Upper lobe of right lung (tissue), 1 donor: ENCODE data around the gene SMIM26. TPM values are rescaled to one million over a fixed set of nuclear protein-coding genes. Genes with fewer than 3 reads are reported as not detected.
"Not testable (repeated sequence)": the region's sequence is repeated elsewhere in the genome, so short reads cannot be mapped to it uniquely, and the experiment has no call there.

Experiments
- ATAC-seq: fragments of 200-7000 bp; cut with Tn5 transposase; one replicate; pipeline ENCODE4 v1.9.1; 2020; ENCODE audit warnings: mild to moderate bottlenecking, moderate library complexity
- DNase-seq: peaks from one replicate; pipeline ENCODE4 v3.0.0-alpha.2; 2020
- H3K27ac ChIP-seq: fragments of 200-600 bp; one replicate; pipeline ENCODE4 v1.8.0; 2022
- H3K27me3 ChIP-seq: fragments of 200-600 bp; one replicate; pipeline ENCODE4 v1.8.0; 2022; ENCODE audit warnings: mild to moderate bottlenecking
- H3K36me3 ChIP-seq: fragments of 200-600 bp; one replicate; pipeline ENCODE4 v1.8.0; 2022
- H3K4me1 ChIP-seq: fragments of 200-600 bp; one replicate; pipeline ENCODE4 v1.8.0; 2022
- H3K4me3 ChIP-seq: fragments of 200-600 bp; one replicate; pipeline ENCODE4 v1.8.0; 2022; ENCODE audit warnings: mild to moderate bottlenecking
- H3K9me3 ChIP-seq: fragments of 200-600 bp; one replicate; pipeline ENCODE4 v1.8.0; 2022
- intact Hi-C: fragments of 100-400 bp; cut with DNase I; formaldehyde crosslinking; loops from one replicate; pipeline ENCODE4 v1.11.0; 2022
- long read RNA-seq: library from polyadenylated mRNA; unstranded; transcript quantifications from one replicate; pipeline ENCODE4 v2.0.0, GENCODE V29; 2021
- total RNA-seq: library from RNA; stranded (reverse); fragmentation: NEBNext Ultra II Directional; extraction: Animal tissue kit (Norgen Biotek cat#: 25700); gene quantifications from one replicate; pipeline ENCODE4 v1.2.1, GENCODE V29; 2021
- TF ChIP-seq, protein P1 (sequence below): fragments of 200-600 bp; IDR thresholded peaks from one replicate; pipeline ENCODE4 v1.8.0; 2022; ENCODE audit warnings: antibody characterized with exemption
- donor health status: DM: no; HTN: yes; CAD: no; lungs with severe emphysema.

The SMIM26 gene, protein sequence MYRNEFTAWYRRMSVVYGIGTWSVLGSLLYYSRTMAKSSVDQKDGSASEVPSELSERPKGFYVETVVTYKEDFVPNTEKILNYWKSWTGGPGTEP
- total RNA-seq, result 59.5 TPM
- long read RNA-seq, transcript SMIM26-201 (2 exons, 505 nt), result minor isoform, 7 of 23 reads
- long read RNA-seq, transcript SMIM26-202 (2 exons, 575 nt), result major isoform, 15 of 23 reads
- long read RNA-seq, partial matches to known transcripts, result 0 of 23 reads
- long read RNA-seq, other reads (novel, unspliced or antisense), result 0 of 23 reads

DNA sequence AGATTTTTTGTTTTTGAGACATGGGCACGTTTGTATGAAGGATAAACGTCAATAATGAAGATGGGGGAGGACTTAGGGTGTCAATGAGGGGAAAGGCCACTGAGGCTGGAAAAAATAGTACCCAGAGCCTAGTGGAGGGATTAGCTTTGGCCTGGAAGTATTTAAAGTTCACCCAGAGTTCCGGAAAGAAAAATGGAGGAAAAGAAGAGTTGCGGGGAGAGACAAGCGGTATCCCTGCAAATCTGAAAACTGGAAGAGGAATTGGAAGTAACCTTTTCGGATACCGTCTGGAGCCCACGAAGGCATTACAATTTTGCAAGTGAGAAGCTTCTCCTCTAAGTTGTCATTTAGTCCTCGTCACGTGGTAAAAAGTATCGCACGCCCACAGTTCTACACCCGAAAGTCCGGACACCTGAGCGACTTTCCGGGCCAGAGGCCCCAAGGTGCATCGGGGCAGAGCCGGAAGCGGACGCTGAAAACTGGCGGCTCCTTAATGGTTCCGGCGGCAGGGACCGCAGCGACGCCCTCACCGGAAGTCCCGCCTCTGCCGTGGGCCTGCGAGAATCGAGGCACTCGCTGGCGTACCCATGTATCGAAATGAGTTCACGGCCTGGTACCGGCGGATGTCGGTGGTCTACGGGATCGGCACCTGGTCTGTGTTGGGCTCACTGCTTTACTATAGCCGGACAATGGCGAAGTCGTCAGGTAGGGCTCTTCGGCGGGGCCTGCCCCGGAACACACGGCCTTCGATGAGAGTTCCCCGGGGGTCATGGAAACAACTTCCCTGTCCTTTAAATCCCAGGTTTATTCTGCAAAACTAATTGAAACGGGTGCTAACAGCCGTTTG, at the start of gene SMIM26:
Gene SMIM26, plus strand, starts transcription at position 541 of the 847 bp plus-strand sequence. Its CDS starts 47 bp downstream, at position 588.
- Histone ChIP-seq H3K36me3 (peaks cover 24% of the 10 kb centered on the region), H3K9me3 (no peaks in the 10 kb centered on the region), H3K27me3 (no peaks in the 10 kb centered on the region), H3K27ac (peak within 1 kb of the TSS; percentile 90), H3K4me3 (peak within 1 kb of the TSS; percentile 94), H3K4me1 (peaks cover 10% of the 10 kb centered on the region)
- ATAC-seq (peak; percentile 100), DNase-seq (peak; percentile 98)
- intact Hi-C loops, result no loop called here
- TF ChIP-seq, protein P1, sequence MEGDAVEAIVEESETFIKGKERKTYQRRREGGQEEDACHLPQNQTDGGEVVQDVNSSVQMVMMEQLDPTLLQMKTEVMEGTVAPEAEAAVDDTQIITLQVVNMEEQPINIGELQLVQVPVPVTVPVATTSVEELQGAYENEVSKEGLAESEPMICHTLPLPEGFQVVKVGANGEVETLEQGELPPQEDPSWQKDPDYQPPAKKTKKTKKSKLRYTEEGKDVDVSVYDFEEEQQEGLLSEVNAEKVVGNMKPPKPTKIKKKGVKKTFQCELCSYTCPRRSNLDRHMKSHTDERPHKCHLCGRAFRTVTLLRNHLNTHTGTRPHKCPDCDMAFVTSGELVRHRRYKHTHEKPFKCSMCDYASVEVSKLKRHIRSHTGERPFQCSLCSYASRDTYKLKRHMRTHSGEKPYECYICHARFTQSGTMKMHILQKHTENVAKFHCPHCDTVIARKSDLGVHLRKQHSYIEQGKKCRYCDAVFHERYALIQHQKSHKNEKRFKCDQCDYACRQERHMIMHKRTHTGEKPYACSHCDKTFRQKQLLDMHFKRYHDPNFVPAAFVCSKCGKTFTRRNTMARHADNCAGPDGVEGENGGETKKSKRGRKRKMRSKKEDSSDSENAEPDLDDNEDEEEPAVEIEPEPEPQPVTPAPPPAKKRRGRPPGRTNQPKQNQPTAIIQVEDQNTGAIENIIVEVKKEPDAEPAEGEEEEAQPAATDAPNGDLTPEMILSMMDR, result no peak

DNA sequence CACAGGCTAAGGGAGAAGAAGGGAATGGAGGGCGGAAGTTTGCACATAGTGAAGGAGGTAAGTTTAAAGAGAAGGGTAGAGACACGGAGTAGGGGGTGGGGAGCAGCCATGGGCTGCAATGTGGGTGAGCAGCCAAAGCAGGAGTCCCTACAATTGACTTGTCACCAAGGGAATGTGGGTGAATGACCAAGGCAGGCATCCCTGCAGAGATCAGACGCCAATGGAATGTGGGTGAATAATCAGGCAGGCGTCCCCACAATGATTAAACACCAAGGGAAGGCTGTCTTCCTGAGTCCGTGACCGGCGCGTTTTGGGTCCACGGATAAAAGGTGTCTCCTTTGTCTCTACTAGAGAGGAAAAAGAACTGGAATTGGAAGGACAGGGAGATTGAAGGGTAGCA, 45.2 kb upstream of the SMIM26 start:
- peaks cover 37% of the 10 kb centered on the region for H3K36me3 ChIP-seq
- H3K27me3 ChIP-seq, DNase-seq, H3K9me3 ChIP-seq, H3K27ac ChIP-seq, ATAC-seq, H3K4me1 ChIP-seq, intact Hi-C loops, H3K4me3 ChIP-seq: not testable (repeated sequence)

DNA sequence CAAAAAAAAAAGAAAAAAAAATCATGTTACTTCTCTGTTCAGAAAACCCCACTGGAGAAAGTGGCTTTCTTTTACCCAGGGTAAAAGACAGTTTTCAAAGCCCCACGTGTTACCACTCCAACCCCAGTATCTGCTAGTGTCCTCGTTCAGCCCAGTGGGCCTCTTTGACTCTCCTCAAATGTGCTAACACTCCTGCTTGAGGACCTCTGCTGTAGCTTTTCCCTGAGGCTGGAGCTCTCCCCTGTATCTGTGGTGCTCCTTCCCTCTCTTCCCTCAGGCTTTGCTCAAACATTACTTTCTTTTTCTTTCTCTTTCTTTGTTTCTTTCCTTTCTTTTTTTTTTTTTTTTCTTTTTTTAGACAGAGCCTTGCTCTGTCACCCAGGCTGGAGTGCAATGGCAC, 44.2 kb upstream of the SMIM26 start:
- no peak for DNase-seq
- no peaks in the 10 kb centered on the region for H3K27me3 ChIP-seq
- H3K36me3 ChIP-seq, result peaks cover 43% of the 10 kb centered on the region
- H3K9me3 ChIP-seq, result no peaks in the 10 kb centered on the region
- no peak for ATAC-seq
- H3K27ac ChIP-seq, result no peak overlapping the region
- TF ChIP-seq, protein P1, result no peak
- H3K4me1 ChIP-seq, result no peaks in the 10 kb centered on the region
- intact Hi-C loops, result no loop called here
- no peak overlapping the region for H3K4me3 ChIP-seq

DNA sequence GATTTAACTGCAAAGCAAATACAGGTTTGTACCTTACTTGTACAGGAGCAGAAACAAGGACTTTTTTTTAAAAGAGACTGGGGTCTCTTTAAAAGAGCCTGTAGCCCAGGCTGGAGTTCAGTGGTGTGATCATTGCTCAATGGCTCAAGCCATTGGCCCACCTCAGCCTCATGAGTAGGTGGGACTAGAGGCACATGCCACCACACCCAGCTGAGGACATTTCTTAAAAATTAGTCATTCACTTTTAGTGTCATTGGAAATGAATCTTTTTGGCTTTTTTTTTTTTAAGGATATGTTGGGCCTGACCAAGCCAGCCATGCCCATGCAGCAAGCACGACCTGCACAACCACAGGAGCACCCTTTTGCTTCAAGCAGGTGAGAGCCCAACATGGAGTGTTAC, 42.6 kb upstream of the SMIM26 start:
- ATAC-seq, result no peak
- Histone ChIP-seq H3K36me3 (peaks cover 59% of the 10 kb centered on the region), H3K27me3 (no peaks in the 10 kb centered on the region)

DNA sequence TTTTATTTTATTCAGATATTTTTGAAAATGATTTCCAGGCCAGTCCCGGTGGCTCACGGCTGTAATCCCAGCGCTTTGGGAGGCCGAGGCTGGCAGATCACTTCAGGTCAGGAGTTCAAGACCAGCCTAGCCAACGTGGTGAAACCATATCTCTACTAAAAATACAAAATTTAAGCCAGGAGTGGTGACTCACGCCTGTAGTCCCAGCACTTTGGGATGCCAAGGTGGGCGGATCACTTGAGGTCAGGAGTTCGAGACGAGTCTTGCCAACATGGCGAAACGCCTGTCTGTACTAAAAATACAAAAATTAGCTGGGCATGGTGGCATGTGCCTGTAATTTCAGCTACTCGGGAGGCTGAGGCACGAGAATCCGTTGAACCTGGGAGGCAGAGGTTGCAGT, 40.5 kb upstream of the SMIM26 start:
- H3K9me3 ChIP-seq, H3K27ac ChIP-seq, H3K27me3 ChIP-seq, DNase-seq, intact Hi-C loops, H3K4me1 ChIP-seq, H3K4me3 ChIP-seq, ATAC-seq: not testable (repeated sequence)
- H3K36me3 ChIP-seq, result peaks cover 80% of the 10 kb centered on the region

More for the DNA sequence above, 42.6 kb upstream of the SMIM26 start:
- H3K9me3 ChIP-seq, result no peaks in the 10 kb centered on the region
- no peak for DNase-seq
- intact Hi-C loops, result no loop called here
- H3K4me3 ChIP-seq, result no peak overlapping the region
- TF ChIP-seq, protein P1, result no peak
- no peaks in the 10 kb centered on the region for H3K4me1 ChIP-seq
- H3K27ac ChIP-seq, result no peak overlapping the region

DNA sequence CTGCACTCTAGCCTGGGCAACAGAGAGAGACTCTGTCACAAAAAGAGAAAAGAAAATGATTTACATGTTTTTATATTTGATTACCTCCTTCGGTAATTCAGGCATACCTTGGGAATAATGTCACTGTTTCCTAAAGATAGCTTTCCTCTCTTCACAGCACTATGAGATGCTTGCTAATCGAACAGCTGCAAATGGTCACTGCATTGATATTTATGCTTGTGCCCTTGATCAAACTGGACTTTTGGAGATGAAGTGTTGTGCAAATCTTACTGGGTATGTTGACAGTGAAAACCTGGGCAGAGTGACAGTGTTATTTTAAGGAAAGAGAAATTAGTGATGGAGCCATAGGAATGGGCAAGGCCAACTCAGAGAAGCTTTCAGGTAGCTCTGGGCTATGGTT, 39.9 kb upstream of the SMIM26 start:
- peaks cover 85% of the 10 kb centered on the region for H3K36me3 ChIP-seq
- TF ChIP-seq, protein P1, result no peak

More for the DNA sequence above, 39.9 kb upstream of the SMIM26 start:
- Histone ChIP-seq H3K27me3 (no peaks in the 10 kb centered on the region), H3K4me1 (no peaks in the 10 kb centered on the region), H3K9me3 (no peaks in the 10 kb centered on the region), H3K27ac (no peak overlapping the region), H3K4me3 (no peak overlapping the region)
- ATAC-seq (no peak), DNase-seq (no peak)
- intact Hi-C loops, result no loop called here
